T follicular helper cell (primary cell): Measurements from ENCODE around the gene NDST1.

Experiments used
- DNase-seq: peaks from one replicate; pipeline ENCODE4 v3.0.0-alpha.2; 2020; ENCODE audit warnings: low read depth

Gene NDST1

DNA sequence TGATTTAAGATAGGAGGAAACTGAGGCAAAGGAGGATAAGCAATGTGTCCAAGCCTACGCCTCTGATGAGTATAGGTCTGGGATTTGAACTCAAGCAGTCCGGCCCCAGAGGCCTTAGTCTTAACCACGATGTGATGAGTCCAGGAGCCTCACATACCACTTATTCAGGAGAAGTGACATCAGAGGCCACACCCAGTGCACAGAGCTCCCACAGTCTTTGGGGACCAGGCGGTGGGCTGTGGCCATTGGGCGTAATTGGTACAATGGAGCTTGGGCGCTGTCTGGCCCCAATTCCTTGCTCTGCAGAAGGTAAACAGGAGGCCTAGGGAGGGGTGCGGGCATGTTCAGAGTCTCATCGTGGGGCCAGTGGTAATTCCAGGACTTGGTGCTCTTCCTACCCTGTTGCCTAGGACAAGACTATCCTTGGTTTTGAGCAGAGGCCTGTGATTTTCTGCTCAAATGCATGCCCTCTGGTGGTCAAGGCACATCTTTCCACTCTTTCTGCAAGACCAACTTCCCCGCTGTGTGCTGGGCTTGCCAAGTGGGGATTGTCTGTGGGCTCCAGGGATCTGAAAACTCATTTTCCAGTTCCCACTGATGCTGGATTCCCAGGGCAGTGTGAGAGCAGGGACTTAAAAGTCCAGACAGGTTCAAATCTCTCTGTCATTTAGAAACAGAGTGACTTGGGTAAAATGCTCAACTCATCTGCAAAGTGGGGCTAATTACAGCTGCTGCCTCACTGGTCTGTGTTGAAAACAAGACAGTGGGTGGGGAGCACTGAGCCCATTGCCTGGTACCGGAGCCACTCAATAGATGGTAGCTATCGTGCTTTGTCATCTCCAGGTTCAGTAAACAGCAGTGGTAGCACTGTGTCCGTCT is 15.8 kb downstream of the NDST1 start:
- no peak for DNase-seq

DNA sequence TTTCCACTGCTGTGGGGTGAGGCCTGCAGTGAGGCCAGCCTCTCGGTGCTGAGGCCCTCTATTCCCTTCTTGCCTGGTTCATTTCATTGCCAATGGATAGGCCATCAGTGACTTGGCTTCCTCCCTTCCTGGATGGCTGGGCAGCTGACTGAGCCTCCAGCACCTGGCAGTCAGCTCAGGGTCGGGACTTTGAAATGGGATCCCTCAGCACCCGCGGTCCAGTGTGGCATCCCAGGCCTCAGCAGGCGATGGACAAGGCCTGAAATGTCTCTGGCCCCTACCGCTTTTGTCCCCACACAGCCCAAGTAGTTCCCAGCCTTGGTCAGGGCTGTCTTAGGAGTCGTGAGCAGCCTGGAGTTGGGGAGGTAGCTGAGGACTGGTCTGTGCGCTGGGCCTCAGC is 17.2 kb downstream of the NDST1 start:
- DNase-seq: no peak

- no peak for DNase-seq
Measured at GRCh38 chr5:150525781-150526180, 17.9 kb downstream of the NDST1 start.

DNA sequence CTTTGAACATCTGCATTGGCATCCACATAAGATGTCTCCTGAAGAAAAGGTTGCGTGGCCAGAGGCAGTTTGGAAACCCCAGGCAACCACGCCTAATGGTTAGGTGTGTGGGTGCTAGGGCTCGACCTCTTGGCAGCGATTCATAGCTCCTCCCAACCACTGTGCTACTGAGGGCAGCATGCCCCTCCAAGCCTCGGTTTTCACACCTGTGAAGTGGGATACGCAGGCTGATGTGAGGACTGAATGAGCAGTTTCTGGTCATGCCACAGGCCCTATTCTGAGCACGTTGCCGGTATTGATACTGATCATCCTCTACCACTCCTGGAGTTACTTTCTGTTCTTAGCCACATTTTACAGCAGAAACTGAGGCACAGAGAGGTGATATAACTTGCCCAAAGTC is 19.1 kb downstream of the NDST1 start:
- DNase-seq: no peak

DNA sequence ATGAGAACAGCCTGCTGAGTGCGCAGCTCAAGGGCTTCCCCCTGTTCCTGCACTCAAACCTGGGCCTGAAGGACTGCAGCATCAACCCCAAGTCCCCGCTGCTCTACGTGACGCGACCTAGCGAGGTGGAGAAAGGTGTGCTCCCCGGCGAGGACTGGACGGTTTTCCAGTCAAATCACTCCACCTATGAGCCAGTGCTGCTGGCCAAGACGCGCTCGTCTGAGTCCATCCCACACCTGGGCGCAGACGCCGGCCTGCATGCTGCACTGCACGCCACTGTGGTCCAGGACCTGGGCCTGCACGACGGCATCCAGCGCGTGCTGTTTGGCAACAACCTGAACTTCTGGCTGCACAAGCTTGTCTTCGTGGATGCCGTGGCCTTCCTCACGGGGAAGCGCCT is 19.9 kb downstream of the NDST1 start:
- DNase-seq: no peak

GRCh38 chr5:150528924-150529546 is 21.1 kb downstream of the NDST1 start:
- DNase-seq: no peak

- DNase-seq: no peak
Measured at GRCh38 chr5:150529555-150529954, 21.6 kb downstream of the NDST1 start.

GRCh38 chr5:150530423-150530822 is 22.5 kb downstream of the NDST1 start:
- no peak for DNase-seq

GRCh38 chr5:150530951-150531588 is 23.1 kb downstream of the NDST1 start:
- DNase-seq: no peak

GRCh38 chr5:150531686-150532085 is 23.8 kb downstream of the NDST1 start:
- no peak for DNase-seq

DNA sequence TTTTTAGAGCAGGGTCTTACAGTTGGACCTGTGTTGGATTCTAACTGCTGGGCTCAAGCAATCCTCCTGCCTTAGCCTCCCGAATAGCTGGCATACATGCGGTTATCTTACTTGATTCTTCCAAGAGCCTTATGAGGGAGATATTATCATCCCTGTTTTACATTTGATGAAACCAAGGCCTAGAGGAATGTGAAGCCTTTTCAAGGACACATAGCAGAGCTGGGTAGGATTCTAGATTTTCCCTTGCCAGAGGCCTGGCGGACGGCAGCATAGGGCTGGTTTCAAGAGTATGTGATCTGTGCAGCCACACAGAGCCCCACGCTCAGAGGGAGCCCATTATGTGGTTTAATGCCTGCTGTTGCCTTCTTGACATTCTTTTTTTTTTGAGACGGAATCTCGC is 24.2 kb downstream of the NDST1 start:
- DNase-seq: no peak

DNA sequence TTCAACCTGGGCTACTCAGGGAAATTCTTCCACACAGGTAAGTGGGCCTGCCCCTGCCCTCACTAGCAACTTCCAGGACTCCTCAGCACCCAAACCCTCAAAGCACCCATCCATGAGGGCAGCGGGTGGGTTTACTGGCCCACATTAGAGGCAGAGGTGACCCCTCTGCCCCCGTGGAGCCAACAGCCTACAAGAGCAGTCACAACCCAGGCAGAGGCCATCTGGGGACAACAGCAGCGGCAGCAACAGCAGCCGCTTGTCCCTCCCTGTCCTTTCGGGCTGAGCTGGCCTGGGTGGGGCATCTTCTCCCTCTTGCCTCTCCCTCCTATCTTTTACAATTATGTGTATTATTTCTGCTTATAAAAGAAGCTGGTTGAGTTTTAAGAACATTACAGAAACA is 25.1 kb downstream of the NDST1 start:
- DNase-seq: no peak

GRCh38 chr5:150534811-150535210 is 26.9 kb downstream of the NDST1 start:
- no peak for DNase-seq

- no peak for DNase-seq
Measured at GRCh38 chr5:150535611-150536010, 27.7 kb downstream of the NDST1 start.

DNA sequence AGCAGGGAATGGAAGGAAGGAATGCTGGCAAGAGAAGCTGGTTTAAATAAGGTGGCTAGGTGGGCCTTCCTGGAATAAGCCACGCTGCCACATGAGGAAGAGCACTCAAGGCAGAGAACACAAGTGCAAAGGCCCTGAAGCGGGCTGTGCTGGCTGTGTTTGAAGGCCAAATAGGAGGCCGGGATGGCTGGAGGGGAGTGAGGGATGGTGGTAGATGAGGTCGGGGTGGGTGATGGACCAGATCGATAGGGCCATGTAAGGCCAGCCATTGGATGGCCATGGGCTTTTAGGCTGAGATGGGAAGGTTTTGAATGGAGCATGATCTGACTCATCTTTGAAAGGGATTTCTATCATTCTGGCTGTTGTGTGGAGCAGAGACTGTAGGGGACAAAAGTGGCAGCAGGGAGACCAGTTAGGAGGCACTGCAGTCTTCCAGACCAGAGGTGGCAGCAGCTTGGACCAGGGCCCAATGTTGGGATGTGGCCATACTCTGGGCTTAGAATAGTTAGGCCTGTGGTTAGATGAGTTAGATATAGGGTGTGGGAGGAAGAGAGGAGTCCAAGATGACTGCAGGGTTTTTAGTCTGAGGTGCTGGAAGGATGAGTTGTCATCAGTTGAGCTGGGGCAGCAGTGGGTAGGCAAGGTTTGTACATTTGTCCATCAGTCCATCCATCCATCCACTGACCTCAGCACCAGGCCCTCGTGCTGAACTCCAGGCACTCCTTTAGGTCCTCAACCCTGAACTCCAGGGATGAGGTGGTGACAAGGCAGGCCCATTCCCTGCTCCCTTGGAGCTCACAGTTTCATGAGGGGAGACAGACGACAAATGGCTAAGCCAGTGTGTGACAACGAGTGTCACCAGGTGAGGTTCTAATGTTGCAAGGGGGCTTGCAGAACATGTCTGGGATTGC is 30.3 kb downstream of the NDST1 start:
- DNase-seq: no peak

DNA sequence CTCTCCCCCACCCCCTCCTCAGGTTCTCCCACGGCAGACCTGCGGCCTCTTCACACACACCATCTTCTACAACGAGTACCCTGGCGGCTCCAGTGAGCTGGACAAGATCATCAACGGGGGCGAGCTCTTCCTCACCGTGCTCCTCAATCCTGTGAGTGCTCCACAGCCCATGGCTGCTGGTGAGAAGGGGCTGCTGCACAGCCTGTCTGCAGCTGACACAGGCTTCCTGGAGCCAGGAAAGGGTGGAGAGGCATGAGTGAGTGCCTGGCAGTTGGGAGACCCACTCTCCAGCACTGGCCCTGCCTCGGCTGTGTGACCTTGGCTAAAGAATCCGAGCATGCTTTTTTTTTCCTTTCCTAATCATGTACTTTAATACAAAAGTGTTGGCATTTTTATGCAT is 31.3 kb downstream of the NDST1 start:
- no peak for DNase-seq

- DNase-seq: no peak
Measured at GRCh38 chr5:150540042-150540441, 32.1 kb downstream of the NDST1 start.

DNA sequence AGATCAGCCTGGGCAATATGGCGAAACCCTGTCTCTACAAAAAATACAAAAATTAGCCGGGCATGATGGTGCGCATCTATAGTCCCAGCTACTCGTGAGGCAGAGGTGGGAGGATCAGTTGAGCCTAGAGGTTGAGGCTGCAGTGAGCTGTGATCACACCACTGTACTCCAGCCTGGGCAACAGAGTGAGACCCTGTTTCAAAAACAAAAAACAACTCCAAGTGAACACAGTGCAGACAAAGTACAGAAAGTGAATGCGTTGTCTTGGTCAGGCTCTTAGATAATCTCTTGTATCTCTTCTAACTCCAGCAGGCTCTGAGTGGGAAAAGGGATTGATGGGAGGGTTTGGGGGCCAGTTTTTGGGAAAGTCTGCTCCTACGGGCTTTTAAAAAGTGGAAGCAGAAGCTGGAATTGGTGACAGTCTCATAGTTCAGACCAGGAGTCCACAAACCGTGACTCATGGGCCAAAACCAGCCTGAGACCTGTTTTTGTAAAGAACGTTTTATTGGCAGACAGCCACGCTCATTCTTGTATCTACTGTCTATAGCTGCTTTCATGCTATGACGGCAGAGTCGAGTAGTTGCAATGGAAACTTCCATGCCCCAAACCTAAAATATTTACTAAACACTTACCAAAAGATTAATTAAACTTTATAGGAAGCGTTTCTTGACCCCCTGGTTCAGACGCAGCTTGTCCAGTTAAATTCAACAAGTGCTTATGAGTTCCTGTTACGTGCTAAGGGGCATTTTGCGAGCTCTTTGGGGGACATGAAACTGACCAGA is 32.9 kb downstream of the NDST1 start:
- DNase-seq: no peak

DNA sequence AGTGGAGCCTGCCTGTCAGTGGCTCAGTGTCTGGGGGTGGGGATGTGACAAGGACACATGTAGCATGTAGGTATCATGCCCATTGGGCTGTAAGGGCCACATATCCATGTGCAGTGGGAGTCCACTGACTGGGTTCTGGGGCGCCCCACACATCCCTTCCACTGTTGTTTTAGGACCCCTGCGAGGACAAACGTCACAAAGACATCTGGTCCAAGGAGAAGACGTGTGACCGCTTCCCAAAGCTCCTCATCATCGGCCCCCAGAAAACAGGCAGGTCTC is 33.4 kb downstream of the NDST1 start:
- DNase-seq: no peak

DNA sequence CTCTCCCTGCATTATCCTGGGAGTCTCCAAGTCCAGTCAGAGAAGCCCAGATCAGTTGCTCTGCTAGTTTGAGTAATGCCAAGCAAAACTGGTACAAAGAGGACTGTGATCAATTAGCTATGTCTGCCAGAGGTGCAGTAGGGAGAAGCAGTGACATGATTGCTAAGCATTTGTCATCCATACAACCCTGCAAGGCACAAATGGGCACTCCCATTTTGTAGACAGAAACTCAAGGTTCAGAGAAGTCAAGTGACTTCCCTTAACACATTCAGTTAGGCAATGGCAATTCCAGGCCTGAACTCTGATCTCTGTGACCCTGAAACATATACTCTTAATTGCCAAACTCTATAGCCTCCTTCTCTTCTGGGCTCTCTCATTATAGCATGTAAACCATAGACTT is 34.0 kb downstream of the NDST1 start:
- DNase-seq: no peak

GRCh38 chr5:150542933-150543445 is 35.1 kb downstream of the NDST1 start:
- DNase-seq: no peak
